Central memory CD4-positive, alpha-beta T cell (primary cell): ENCODE measurements around the gene TMEM120B.
"Not testable (repeated sequence)": the region's sequence is repeated elsewhere in the genome, so short reads cannot be mapped to it uniquely, and the experiment has no call there.

ENCODE experiments used
- DNase-seq: peaks from one replicate; pipeline ENCODE4 v3.0.0; 2022

Gene TMEM120B

DNA sequence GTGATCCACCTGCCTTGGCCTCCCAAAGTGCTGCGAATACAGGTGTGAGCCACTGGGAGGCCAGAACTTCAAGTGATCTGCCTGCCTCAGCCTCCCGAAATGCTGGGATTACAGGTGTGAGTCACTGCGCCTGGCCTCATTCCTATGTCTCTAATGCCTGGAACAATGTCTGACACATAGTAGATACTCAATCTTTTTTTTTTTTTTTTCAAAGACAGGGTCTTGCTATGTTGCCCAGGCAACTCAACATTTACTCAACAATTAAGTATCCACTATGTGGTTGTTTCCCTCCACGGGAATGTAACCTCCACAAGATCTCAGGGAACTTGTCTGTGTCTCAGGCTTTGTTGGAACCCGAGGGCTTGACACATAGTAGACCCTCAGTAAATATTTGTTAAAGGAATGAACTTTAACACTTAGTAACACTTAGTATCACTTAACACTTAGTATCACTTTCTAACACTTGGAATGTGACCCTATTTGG, 3.0 kb upstream of the TMEM120B start:
- no peak for DNase-seq

DNA sequence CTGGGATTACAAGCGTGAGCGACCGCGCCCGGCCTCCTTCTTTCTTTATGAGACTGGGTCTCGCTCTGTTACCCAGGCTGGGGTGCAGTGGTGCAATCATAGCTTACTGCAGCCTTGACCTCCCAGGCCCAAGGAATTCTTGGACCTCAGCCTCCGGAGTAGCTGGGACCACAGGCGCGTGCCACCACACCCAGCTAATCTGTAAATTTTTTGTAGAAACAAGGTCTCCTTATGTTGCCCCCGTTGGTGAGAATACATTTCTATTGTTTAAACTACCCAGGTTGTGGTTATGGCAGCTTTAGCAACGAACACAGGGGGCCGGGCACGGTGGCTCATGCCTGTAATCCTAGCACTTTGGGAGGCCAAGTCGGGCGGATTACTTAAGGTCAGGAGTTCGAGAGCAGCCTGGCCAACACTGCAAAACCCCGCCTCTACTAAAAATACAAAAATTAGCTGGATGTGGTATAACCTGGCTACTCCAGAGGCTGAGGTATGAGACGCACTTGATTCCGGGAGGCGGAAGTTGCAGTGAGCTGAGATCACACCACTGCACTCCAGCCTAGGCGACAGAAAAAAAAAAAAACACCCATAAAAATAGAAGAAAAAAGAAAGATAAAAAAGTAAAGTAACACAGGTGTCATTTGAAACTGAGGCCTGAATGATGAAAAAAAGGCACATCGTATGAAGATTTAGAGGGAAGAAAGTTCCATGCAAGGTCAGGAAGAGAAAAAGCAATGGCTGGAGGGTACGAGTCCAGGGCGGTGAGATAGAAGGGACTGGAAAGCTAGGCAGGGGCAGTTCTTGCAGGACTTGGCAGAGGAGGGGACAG, 977 bp upstream of the TMEM120B start:
- peak; percentile 16 for DNase-seq

DNA sequence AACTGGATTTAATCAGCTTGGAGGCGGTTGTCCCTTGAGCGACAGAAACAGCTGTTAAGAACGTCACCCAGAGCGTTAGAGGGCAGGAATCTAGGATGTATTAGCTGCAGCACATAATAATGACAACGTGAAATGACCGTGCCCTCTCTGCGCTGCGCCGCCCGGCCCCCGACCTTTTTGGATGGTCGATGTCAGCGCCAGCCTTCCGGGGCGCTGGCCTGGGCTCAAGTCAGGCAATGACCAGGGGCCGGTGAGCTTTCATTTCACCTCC, 427 bp upstream of the TMEM120B start:
- peak; percentile 26 for DNase-seq

DNA sequence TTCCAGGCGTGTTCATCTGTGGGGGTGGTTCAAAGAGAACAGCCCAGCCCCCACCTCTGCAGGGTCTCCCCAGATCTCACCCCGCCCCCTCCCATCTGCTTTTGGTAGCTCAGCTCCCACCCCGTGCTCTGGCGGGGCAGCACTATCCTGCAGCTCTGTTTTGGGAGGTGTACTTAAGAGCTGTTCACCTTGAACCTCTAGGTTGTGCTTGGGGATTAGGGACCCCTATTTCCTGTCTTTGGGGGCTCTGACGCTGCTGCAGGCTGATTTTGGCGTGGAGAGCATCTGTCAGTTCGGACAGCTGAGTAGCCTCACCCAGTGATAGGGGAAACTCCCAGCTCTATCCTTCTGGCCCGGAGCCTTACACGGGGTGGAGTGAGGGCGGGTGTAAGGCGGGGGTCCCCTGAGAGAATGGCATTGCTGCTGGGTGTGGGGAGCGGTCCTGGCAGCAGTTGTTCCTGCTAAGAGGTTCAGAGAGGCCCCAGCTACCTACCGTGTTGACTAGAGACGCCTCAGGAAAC, 765 bp downstream of the TMEM120B start:
- DNase-seq, result no peak

DNA sequence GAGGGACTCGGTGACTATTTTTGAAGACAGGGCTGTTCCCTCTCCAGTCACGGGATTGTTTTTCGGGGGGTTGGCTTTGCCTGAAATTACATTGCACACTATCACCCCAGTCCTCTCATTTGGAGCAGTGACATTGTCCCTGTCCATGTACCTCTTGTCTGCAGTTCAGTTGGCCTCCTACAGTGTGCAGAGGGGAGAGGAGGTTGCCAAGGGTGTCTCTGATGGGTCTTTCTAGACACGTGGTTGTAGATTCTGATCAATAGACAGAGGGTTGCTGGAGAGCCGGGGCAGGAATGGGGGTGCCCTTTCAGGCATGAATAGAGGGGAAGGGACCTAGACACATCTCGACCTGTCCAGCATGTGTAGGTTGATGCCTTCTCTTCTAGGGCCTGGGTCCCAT, 1.2 kb downstream of the TMEM120B start:
- no peak for DNase-seq

DNA sequence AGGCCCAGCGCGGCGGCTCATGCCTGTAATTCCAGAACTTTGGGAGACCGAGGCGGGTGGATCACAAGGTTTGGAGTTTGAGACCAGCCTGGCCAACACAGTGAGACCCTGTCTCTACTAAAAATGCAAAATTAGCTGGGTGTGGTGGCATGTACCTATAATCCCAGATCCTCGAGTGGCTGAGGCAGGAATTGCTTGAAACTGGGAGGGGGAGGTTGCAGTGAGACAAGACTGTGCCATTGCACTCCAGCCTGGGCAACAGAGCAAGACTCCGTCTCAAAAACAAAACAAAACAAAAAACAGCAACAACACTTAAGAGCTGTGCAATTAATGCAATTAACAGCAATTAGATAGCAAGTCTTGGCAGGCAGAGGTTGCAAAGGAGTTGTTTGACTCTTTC, 2.5 kb downstream of the TMEM120B start:
- not testable (repeated sequence) for DNase-seq

DNA sequence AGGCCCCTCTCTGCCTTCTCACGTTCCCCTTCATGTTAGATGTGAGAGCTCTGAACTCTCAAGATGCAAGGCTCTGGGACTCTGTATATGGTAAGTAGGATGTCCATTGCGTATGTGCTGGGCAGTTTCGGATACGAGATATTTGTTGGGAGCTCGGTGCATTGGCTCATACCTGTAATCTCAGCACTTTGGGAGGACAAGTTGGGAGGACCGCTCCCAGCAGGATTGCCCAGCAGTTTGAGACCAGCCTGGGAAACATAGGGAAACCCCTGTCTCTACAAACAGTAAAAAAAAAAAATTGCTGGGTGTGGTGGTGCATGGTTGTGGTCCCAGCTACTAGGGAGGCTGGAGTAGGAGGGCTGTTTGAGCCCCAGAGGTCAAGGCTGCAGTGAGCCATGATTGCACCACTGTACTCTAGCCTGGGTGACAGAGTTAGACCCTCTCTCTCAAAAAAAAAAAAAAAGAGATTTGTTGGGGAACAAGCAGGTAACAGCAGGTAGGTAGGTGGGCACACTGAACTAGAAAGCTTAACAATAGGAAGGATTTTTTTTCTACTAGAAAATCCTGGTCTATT, 3.4 kb downstream of the TMEM120B start:
- DNase-seq, result no peak

DNA sequence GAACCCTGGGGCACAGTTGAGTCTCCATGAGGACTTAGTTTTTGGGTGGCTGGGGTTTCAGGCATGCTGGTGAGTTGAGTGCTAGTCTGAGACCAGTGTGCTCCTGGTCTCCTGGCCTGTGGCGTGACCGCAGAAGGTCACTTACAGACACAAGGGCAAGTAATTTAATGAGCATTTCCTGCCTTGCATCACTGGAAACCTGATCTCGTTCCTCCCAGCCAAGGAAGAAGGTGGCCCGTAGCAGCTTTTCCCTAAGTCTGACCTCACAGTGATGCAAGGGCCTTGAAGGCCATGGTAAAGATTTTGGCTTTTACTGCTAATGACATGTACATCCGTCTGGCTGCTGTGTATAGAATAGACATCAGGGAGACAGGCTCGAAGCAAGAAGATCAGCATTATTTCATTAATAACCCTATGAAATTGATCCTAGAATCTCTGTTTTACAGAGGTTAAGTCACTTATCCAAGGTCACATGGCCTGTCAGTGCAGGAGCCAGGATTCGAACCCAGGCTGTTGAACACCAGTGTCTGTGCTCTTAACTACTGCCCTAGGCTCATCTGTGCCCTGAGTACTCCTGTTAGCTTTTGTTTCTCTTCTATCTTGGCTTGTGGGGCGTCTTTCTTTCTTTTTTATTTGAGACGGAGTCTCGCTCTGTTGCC, 4.6 kb downstream of the TMEM120B start:
- no peak for DNase-seq

DNA sequence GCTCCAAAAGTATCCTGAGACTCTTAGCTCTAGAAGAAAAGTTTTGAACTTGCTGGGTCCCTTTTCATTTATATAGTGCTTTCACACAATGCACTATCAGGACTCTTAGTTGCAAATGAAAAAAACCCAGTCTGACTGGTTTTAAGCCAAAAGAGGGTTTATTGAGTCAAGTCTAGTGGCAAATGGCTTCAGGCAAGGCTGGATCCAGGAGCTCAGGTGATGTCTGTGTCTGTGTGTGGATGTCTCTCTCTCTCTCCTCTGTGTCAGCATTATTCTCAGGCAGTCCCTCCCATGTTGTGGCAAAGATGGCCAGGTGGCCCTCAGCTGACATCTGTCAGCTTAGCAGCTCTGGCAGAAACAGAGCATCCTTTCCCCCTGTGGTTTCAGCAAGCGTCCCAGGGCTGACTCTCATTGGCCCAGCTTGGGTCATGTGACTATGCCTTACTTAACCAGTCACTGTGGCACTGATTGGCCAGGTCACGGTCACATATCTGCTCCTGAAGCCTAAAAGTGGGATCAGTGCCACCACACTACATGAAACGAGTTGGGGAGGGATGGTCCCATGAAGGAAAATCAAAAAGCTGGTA, 6.2 kb downstream of the TMEM120B start:
- DNase-seq, result no peak

DNA sequence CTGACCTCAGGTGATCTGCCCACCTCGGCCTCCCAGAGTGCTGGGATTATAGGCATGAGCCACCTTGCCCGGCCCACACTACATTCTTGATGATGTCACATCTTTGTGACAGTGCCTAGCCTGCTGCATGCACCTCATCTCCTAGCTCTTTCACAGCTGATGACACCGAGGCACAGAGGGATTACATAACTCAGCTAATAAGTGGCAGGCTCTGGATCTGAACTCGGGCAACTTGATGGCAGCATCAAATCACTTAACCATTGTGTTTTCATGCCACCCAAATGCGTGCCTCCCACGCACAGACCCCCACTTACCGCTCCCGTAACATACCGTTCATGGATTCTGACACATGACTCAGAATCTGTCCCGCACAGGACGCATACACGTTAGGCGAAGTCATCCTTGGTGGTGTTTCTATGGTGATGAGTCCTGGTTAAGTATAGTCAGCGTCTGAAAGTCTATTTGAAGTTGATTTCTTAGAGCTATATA, 7.4 kb downstream of the TMEM120B start:
- DNase-seq, result no peak

DNA sequence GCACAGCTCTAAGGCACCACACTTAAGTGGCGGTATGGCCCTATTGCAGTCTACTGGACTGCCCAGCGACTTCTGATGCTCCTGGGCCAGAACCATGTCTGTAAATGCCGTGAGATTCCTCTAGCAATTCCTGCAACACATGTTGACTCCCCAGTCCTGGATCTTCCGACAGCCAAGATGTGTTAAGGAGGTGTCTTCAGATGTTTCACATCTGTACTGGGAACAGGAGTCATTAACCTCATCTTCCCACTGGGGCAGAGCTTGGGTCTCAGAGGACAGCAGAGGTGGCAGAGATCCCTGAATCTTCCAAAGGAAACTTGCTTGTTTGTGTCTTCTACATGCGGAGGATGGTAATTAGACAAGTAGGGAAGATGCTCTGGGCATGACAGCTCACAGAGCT, 8.2 kb downstream of the TMEM120B start:
- DNase-seq, result no peak

DNA sequence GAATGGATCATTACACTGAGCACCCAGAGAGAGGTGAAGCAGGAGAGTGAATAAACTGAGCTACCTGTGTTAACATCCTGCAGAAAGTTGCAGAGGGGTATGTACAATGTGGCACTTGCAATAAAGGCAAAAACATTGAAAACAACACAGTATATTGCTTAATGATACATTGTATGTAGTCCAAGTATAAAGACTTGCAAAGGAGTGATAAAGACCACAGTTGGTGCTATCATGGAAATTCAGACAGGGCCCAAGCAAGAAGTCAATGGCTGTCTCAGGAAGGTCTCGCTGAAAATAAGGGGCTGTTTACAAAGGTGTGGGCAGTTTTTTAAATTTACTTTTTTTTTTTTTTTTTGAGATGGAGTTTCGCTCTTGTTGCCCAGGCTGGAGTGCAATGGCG, 10.0 kb downstream of the TMEM120B start:
- no peak for DNase-seq

DNA sequence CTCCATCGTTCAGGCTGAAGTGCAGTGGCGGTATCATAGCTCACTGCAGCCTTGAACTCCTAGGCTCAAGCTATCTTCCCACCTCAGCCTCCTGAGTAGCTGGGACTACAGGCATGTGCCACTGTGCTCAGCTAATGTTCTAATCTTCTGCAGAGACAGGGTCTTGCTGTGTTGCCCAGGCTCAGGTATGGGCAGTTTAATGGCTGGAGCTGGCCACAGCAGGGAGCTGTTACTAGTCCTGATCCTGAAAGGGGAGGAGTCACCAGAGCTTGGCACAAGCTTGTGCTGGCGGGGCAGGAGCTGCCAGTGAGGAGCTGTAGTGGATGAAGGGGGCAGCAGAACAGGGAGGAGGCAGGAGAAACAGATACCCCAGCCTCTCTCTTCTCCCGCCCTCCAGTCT, 10.6 kb downstream of the TMEM120B start:
- DNase-seq, result no peak

DNA sequence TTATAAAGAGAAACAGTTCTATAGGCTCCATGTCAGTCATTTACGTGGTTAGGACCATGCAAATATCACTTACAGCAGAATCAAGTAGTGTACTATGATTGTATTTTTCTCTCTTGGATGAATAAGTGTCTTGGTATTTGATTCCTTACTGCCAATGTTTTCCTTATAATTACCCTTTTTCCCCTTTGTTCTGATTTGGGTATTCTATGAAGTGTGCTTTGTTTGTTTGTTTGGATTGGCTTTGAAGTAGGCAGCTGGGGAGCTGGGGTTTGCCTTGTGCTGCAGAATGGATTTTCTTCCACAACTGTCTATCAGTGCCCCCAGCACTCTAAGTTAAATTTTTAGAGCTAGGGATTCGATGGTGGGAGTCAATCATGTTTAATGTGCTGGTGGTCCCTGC, 12.4 kb downstream of the TMEM120B start:
- no peak for DNase-seq

DNA sequence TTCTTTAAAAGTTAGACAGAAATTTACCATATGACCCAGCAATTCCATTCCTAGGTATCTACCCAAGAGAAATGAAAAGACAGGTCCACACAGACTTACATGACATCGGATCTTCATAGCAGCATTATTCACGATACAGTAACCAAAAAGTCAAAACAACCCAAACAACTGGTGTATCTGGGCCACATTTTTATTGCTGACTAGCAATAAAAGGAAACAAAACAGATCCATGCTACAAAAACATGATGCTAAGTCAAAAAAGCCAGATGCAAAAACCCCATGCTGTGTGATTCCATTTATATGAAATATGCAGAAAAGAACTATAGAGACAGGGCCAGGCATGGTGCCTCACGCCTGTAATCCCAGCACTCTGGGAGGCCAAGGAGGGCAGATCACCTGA, 12.9 kb downstream of the TMEM120B start:
- no peak for DNase-seq

DNA sequence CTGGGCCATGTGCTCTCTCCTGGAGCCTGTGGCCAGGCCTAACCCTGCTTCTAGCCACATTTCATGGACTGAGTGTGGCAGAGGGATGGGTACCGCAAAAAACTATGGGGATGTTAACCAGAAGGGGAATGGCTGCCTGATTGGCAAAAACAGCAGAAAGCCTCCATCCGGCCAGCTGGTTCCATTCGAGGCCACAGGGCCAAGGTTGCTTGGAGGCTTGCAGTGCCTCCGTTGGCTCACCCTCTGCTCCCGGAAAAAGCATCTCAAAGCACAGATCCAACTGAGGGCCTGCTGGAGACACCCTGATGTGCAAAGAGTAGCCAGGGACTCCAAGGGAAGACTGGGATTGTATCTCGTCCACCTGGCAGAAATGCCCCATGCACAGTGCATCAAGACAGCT, 16.5 kb downstream of the TMEM120B start:
- no peak for DNase-seq

DNA sequence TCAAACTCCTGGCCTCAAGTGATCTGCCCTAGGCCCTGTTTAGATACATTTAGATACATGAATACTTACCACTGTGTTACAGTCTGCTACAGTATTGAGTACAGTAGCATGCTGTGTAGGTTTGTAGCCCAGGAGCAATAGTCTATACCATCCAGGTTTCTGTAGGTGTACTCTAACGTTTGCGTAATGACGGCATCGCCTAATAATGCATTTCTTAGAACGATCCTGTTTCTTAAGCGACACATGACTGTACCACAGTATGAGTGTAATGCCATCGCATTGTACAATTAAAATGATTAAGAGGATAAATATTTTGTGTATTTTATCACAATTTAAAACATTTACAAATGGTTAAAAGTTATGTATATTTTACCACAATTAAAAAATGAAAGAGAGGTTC, 18.9 kb downstream of the TMEM120B start:
- DNase-seq, result no peak

DNA sequence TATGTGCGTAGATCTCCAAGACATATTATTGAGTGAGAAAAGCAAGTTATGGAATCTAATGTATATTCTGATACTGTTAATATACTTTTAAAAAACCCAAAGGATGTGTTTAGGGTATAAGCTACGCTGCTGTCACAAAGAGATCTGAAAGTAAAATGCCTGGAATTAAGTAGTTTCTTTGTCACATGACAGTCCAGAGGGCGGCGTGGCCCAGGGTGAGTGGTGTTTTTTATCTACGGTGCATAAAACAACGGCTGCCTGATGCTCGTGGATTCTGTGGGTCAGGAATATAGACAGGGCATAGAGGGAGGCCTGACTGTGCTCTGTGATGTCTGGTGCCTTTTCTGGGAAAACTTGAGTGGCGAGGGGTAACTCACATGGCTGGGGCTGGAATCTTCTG, 21.3 kb downstream of the TMEM120B start:
- no peak for DNase-seq

DNA sequence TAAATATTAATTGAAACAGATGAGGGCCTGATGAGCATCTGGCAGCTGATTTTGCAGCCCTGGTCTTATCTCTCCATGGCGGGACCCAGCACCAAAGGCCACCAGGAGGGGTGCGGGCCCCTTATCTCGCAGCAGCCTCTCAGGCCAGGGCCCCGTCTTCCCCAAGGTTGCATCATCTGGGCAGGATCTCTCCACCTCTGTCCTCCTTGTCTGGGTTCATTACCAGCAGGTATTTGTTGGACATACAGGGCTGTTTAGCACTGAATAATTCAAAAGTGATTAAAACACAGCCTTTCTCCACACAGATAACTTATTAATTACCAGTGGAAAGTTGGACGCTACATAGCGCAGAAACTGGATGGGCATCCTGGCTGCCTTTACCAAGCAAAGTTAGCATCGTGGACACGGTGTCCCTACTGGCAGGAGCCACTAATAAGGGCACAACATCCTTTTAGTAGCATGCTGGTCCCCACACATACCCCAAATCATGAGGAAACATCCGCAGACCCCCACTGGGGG, 25.8 kb downstream of the TMEM120B start:
- no peak for DNase-seq

DNA sequence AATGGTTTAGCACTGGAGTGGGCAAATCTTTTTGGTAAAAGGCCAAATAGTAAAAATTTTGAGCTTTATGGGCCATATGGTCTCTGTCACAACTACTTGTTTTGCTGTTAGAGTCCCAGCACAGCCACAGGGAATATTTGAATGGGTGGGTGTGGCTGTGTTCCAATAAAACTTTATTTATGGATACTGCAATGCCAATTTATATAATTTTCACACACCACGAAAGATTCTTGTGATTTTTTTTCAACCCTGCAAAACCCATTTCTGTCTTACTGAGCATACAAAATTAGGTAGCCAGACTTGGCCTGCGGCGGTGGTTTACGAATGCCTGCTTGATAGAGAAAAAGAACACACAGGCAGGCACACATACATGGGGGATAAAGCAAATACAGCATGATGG, 28.3 kb downstream of the TMEM120B start:
- DNase-seq, result no peak

DNA sequence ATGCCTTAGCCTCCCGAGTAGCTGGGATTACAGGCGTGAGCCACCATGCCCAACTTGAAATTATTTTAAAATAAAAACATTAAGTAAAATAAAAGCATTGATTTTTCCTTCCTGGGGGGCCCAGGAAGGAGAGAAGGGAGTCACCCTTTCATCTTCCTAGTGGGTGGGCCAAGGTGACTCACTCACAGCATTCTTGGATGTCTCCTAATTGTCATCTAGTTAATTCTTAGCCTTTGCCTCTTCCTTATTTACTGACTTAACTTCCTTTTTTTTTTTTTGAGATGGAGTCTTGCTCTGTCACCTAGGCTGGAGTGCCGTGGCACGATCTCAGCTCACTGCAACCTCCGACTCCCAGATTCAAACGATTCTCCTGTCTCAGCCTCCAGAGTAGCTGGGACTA, 29.2 kb downstream of the TMEM120B start:
- no peak for DNase-seq

DNA sequence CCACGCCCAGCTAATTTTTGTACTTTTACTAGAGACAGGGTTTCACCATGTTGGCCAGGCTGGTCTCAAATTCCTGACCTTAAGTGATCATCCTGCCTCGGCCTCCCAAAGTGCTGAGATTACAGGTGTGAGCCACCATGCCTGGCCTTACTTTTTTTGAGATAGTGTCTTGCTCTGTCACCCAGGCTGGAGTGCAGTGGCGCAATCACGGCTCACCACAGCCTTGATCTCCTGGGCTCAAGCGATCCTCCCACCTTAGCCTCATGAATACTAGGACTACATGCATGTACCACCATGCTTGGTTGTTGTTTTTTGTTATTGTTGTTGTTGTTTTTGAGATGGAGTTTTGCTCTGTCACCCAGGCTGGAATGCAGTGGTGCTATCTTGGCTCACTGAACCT, 33.0 kb downstream of the TMEM120B start:
- DNase-seq, result not testable (repeated sequence)

DNA sequence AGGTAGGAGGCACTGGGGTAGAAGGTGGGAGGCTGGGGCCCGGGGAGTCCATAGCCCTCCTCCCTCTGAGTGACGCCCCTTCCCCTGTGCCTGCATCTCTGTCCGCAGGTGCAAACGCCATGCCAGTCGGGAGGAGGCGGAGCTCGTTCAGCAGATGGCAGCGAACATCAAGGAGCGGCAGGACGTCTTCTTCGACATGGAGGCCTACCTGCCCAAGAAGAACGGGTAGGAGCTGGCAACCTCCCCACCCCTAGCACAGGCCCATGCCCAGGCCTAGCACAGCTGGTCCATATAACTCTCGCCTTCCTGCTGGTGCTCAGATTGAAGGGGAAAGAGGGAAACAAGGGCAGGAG, 35.6 kb downstream of the TMEM120B start:
- DNase-seq, result no peak
